Mammary epithelial cell (primary cell): ENCODE data around the gene KIF3B.

Experiments
- EZH2 ChIP-seq: IDR thresholded peaks from 2 replicates; pipeline ENCODE4 v1.6.1; 2012; ENCODE audit warnings: low read length, inconsistent platforms, borderline replicate concordance
- TF ChIP-seq, protein P1 (sequence below), 2 donors: IDR thresholded peaks in 1 of 2; conservative IDR thresholded peaks in 1 of 2; 2 replicates each; pipeline ENCODE4 v1.5.1; 2011 to 2012; ENCODE audit warnings: inconsistent platforms in 2 of 2, low read length in 2 of 2, mild to moderate bottlenecking in 2 of 2, control low read depth in 1 of 2, low read depth in 1 of 2; ENCODE audit not compliant: insufficient read depth in 1 of 2; ENCODE audit errors: extremely low read depth in 1 of 2

DNA sequence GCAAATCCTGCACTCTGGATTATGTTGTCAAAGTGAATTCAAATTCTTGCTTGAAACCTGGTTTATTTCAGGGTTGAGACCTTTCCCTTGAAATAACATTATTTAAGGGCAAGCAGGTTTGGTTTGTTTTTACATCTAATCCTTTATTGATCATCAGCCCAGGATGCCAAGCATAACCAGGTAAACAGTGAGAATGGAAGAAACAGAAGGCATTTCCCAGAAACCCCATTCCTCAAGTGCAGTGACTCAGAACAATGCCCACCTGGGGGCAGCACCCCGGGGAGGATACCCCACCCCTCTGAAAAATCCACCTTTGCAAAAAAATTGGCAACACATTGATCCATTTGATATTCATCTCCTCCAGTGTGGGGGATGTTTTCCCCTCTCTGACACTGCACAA lies 37.2 kb upstream of the KIF3B start:
- TF ChIP-seq, protein P1, sequence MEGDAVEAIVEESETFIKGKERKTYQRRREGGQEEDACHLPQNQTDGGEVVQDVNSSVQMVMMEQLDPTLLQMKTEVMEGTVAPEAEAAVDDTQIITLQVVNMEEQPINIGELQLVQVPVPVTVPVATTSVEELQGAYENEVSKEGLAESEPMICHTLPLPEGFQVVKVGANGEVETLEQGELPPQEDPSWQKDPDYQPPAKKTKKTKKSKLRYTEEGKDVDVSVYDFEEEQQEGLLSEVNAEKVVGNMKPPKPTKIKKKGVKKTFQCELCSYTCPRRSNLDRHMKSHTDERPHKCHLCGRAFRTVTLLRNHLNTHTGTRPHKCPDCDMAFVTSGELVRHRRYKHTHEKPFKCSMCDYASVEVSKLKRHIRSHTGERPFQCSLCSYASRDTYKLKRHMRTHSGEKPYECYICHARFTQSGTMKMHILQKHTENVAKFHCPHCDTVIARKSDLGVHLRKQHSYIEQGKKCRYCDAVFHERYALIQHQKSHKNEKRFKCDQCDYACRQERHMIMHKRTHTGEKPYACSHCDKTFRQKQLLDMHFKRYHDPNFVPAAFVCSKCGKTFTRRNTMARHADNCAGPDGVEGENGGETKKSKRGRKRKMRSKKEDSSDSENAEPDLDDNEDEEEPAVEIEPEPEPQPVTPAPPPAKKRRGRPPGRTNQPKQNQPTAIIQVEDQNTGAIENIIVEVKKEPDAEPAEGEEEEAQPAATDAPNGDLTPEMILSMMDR (conservative IDR thresholded peaks at IDR 0.05 in 1 of 2, IDR thresholded peaks at IDR 0.05 in 1 of 2; ENCODE audit: extremely low read depth in 1 of 2, insufficient read depth in 1 of 2, low read depth in 1 of 2, low read length in 2 of 2): no peak
- no peak for TF ChIP-seq EZH2
